GF-D8 (cell line): ENCODE results near the gene POLR2I.
"Not testable (repeated sequence)": the region's sequence is repeated elsewhere in the genome, so short reads cannot be mapped to it uniquely, and the experiment has no call there.

Experiments used
- DNase-seq: peaks from one replicate; lab custom pipeline; 2025; lab: John Stamatoyannopoulos, UW

The POLR2I gene

GRCh38 chr19:36100476-36100875 is 14.2 kb downstream of the POLR2I start:
- DNase-seq, result no peak

GRCh38 chr19:36099166-36099785 is 15.4 kb downstream of the POLR2I start:
- DNase-seq, result no peak

DNA sequence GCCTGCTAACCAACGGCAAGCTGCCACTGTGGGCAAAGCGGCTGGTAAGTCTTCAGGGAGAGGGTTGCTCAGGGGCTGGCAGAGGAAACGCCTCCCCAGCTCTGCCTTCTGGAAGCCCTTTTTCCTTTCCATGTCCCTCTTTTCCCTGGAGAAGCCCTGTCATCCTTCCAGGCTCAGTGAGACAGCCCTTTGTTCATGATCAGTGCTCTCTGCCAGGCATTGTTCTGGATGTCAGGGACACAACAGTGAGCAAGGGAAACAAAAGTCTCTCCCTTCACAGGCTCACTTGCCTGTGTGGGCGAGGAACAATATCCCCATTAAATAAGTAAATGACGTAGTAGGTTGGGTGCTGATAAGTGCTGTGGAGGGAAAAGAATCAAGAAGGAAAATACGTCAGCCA is 17.6 kb downstream of the POLR2I start:
- DNase-seq, result no peak

DNA sequence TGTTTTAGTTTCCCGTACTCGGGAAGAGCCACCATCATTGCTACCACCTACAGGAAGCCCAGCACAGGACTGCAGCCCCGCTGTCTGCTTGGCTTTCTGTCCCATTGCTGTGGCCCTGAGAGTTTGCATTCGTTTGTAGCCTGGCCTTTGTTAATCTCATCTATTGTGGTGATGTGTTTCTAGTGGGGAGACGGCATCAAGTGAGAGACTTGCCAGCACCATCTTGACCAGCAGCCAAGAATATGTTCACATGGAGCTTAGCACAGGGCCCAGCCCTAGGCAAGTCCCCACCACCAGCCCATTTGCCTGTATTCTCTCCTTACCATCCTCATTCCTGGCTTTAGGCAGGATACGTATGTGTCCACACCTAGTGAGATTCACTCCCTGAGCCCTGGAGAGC is 21.0 kb downstream of the POLR2I start:
- DNase-seq, result no peak

- DNase-seq, result no peak
Measured at GRCh38 chr19:36093146-36093662, 21.5 kb downstream of the POLR2I start.

DNA sequence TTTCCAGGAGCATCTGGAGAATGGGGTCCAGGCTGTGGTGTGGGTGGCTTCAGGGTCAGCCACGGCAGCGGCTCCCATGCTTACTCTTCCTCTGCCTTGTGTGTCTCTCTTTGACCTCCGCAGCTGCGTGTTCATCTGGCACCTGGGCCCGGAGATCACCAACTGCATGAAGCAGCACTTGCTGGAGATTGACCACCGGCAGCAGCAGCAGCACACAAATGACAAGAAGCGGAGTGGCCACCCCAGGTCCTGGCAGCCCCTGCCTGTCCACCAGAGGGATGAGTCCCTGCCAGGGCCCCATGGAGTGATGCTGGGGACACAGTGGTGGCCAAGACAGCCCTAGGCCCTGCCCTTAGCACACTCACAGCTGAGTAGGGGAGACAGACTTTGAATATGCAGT is 22.1 kb downstream of the POLR2I start:
- no peak for DNase-seq

DNA sequence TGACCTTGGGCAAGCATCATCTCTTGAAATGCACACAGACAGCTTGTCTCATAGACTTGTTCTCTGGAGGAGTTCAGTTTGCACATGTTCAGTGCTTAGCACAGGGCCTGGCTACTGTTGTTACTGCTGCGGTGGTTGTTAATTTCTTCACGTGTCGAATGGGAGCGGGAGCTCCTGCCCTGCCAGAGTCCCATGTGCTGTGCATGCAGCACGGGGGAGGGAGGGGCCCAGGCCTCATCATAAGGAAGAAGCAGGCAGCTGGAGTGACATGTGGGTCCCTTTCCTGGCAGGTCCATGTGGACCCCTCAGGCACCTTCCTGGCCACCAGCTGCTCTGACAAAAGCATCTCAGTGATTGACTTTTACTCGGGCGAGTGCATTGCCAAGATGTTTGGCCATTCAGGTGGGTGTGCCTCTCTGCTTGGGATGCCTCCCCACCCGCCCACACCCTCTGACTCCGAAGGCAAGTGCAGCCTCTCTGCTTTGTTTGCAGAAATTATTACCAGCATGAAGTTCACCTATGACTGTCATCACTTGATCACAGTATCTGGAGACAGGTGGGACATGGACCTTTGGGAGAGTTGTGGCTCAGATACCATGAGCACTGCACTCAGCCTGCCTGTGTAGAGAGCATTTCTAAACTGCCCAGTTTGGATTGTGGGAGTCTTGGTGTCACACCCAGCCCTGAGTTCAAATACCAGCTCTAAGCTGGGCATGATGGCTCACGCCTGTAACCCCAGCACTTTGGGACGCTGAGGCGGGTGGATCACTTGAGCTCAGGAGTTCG is 23.6 kb downstream of the POLR2I start:
- no peak for DNase-seq

DNA sequence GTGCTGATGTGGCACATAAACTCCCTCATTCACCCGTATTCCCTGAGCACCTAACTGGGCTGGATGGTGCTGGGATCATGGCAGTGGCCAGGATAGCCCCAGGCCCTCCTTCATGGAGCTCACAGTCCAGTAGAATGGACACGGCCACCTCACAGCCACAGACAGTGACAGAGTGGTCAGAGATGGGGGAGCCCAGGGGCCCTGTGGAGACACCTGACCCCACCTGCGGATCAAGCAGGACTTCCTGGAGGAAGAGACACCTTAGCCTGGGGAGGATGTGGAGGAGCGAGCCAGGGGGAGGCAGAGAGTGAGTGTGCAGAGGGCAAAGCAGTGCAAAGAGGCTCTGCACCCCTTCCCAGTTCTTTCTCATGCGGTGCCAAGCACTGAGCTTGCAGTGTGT is 24.8 kb downstream of the POLR2I start:
- no peak for DNase-seq

- no peak for DNase-seq
Measured at GRCh38 chr19:36086326-36086725, 28.3 kb downstream of the POLR2I start.

GRCh38 chr19:36084231-36085009 is 30.3 kb downstream of the POLR2I start:
- DNase-seq, result no peak

- DNase-seq, result no peak
Measured at GRCh38 chr19:36082916-36083315, 31.8 kb downstream of the POLR2I start.

DNA sequence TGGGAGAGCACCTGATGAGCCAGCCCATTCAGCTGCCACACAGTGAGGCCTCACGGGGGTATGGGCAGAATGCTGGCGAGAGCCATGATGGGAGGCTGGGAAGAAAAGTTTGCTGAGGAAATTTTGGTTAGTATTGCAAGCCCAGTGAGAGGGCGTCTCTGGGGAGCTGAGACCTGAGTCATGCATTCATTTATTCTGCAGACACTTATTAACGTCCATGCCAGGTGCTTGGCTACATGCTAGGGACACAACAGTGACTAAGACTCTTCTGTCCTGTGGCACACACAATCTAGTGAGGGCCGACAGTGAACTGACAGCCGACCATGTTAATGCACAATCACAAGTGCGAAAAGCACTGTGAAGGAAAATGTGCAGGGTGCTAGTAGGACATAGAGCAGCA is 32.8 kb downstream of the POLR2I start:
- no peak for DNase-seq

DNA sequence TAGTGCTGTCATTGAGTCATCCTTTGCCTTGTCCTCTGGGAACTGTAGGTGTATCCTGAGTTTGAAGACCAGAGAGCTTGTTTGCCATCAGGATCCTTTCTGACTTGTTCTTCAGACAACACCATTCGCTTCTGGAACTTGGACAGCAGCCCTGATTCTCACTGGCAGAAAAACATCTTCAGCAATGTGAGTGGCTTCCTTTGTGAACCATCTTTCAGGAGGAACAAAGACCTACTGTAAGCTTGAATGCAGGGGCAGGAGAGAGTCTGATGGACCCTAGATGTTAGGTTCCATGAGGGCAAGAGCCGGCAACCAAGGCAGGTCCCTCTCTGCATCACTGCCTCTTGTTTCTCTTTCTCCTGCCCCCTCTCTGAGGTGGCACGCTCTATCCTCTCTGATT is 33.3 kb downstream of the POLR2I start:
- DNase-seq, result no peak

DNA sequence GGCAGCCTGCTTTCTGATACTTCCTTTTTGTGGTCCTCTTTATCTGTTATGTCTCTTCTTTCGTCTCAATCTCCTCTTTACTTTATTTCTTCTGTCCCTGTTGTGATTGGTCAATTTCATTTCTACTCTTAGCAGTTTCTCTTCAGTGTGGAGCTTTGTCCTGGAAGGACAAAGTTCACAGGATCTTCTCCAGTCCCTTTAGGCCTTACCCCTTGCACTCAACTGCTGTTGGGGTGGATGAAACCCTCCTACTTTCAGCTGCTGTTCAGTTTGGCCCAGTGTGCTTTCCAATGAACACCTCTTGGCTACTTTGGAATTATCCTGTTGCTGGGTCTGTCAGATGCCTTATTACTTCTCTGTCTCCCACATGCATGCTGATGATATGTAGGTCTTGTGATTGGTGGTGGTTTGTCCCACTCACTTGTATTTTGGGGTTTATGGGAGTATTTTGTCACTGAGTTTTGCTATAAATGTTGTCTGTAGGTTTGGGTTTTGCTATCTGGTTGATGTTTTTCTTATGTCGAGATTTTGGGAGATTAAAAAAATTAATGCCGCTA is 35.2 kb downstream of the POLR2I start:
- no peak for DNase-seq

GRCh38 chr19:36073121-36073876 is 41.4 kb downstream of the POLR2I start:
- DNase-seq, result no peak

GRCh38 chr19:36072081-36072480 is 42.6 kb downstream of the POLR2I start:
- no peak for DNase-seq

DNA sequence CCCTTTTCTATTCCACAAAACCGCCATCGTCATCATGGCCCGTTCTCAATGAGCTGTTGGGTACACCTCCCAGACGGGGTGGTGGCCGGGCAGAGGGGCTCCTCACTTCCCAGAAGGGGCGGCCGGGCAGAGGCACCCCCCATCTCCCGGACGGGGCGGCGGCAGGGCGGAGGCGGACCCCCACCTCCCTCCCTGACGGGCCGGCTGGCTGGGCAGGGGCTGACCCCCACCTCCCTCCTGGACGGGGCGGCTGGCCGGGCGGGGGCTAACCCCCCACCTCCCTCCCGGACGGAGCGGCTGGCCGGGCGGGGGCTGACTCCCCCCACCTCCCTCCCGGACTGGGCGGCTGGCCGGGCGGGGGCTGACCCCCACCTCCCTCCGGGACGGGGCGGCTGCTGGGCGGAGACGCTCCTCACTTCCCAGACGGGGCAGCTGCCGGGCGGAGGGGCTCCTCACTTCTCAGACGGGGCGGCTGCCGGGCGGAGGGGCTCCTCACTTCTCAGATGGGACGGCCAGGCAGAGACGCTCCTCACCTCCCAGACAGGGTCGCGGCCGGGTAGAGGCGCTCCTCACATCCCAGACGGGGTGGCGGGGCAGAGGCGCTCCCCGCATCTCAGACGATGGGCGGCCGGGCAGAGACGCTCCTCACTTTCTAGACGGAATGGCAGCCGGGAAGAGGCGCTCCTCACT is 45.7 kb downstream of the POLR2I start:
- DNase-seq, result not testable (repeated sequence)

- DNase-seq, result no peak
Measured at GRCh38 chr19:36067681-36068080, 47.0 kb downstream of the POLR2I start.

- no peak for DNase-seq
Measured at GRCh38 chr19:36064826-36065225, 49.8 kb downstream of the POLR2I start.
